Nephron (organoid): Measurements from ENCODE around the gene APBA1.
A peak's percentile ranks its signal among the peaks of the same experiment; 100 is the strongest.

Source experiments
- H3K27ac Mint-ChIP-seq, 3 experiments: 2 replicates each; pipeline ENCODE4 v1.8.0; 2020; ENCODE audit warnings: mixed read lengths in 3 of 3, mild to moderate bottlenecking in 2 of 3, moderate library complexity in 1 of 3
- H3K27me3 Mint-ChIP-seq: 2 replicates; pipeline ENCODE4 v1.8.0; 2021; ENCODE audit warnings: low read depth, mild to moderate bottlenecking, moderate library complexity, mixed read lengths
- H3K36me3 Mint-ChIP-seq: 2 replicates; pipeline ENCODE4 v1.8.0; 2020; ENCODE audit warnings: low read depth, mixed read lengths
- H3K4me1 Mint-ChIP-seq: 2 replicates; pipeline ENCODE4 v1.8.0; 2020; ENCODE audit warnings: mixed read lengths
- H3K4me3 Mint-ChIP-seq, 3 experiments: 2 replicates each; pipeline ENCODE4 v1.8.0; 2020; ENCODE audit warnings: mild to moderate bottlenecking in 3 of 3, mixed read lengths in 3 of 3, moderate library complexity in 2 of 3
- H3K9me3 Mint-ChIP-seq: 2 replicates; pipeline ENCODE4 v1.8.0; 2020; ENCODE audit warnings: mixed read lengths
- TF ChIP-seq, protein P1 (sequence below), 3 experiments: fragments of 200-600 bp; sonication (generic); IDR thresholded peaks; one replicate each; pipeline ENCODE4 v1.5.0; 2021; ENCODE audit warnings: antibody characterized with exemption in 3 of 3; ENCODE audit not compliant: unreplicated experiment in 3 of 3

The APBA1 gene

DNA sequence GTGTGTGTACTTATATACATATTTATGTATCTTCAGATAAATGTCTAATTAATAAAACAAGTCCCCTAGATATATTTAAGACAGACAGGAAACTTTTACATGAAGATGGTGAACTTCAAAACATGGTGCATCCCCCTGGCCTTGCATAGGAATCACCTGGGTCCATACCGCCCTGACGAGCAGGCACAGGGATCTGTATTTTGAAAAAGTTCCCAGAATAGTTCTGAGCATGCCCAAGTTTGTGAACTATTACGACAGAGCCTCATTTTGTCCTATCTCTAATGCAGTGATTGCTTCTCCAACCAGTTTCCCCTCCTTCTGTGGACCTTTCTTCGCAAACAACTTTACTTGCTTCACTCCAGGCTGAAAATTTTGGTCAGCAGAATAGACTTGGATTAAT, 98.1 kb downstream of the APBA1 start:
- Mint-ChIP-seq H3K4me1 (peaks cover 43% of the 10 kb centered on the region), H3K9me3 (no peaks in the 10 kb centered on the region)

DNA sequence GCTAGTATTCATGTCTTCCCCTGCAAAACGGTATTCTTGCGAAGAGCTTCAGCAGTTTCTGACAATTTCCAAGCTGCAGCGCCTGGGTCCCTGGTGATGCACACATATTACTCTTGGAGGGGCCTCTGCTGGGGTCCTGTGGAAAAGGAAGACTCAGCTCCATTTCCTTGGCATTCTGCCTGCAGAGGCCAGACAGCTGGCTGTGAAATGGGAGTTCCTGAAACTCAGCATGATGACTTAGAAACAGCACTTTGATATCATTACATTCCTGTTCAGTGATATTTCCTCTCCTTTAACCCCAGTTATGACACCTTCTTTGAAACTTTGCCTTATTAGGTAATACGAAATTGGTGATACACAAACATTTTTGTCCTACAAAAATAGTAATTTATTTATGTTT, 98.5 kb downstream of the APBA1 start:
- no peaks in the 10 kb centered on the region for H3K27me3 Mint-ChIP-seq
- H3K4me3 Mint-ChIP-seq = peak overlapping the region in 1 of 3 experiments; percentile 32
- H3K27ac Mint-ChIP-seq = peak overlapping the region; percentile 85 to 98 (median 89)
- no peaks in the 10 kb centered on the region for H3K36me3 Mint-ChIP-seq
- TF ChIP-seq, protein P1, sequence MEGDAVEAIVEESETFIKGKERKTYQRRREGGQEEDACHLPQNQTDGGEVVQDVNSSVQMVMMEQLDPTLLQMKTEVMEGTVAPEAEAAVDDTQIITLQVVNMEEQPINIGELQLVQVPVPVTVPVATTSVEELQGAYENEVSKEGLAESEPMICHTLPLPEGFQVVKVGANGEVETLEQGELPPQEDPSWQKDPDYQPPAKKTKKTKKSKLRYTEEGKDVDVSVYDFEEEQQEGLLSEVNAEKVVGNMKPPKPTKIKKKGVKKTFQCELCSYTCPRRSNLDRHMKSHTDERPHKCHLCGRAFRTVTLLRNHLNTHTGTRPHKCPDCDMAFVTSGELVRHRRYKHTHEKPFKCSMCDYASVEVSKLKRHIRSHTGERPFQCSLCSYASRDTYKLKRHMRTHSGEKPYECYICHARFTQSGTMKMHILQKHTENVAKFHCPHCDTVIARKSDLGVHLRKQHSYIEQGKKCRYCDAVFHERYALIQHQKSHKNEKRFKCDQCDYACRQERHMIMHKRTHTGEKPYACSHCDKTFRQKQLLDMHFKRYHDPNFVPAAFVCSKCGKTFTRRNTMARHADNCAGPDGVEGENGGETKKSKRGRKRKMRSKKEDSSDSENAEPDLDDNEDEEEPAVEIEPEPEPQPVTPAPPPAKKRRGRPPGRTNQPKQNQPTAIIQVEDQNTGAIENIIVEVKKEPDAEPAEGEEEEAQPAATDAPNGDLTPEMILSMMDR (IDR thresholded peaks at IDR 0.05; ENCODE audit: unreplicated experiment in 3 of 3) = no peak
- no peaks in the 10 kb centered on the region for H3K9me3 Mint-ChIP-seq
- H3K4me1 Mint-ChIP-seq = peaks cover 45% of the 10 kb centered on the region

More for the DNA sequence above, 98.1 kb downstream of the APBA1 start:
- Mint-ChIP-seq H3K36me3 (no peaks in the 10 kb centered on the region), H3K27ac (peak overlapping the region; percentile 85 to 98 (median 89)), H3K4me3 (no peak overlapping the region), H3K27me3 (no peaks in the 10 kb centered on the region)
- TF ChIP-seq, protein P1 (IDR thresholded peaks at IDR 0.05; ENCODE audit: unreplicated experiment in 3 of 3) = no peak

- Mint-ChIP-seq H3K36me3 (no peaks in the 10 kb centered on the region), H3K4me1 (peaks cover 49% of the 10 kb centered on the region), H3K27ac (peak overlapping the region; percentile 75 to 90 (median 79)), H3K4me3 (no peak overlapping the region), H3K27me3 (no peaks in the 10 kb centered on the region), H3K9me3 (no peaks in the 10 kb centered on the region)
- TF ChIP-seq, protein P1 (IDR thresholded peaks at IDR 0.05; ENCODE audit: unreplicated experiment in 3 of 3) = no peak
Measured at GRCh38 chr9:69572611-69573010, 99.6 kb downstream of the APBA1 start.

GRCh38 chr9:69571032-69571431, 101.1 kb downstream of the APBA1 start:
- Mint-ChIP-seq H3K36me3 (no peaks in the 10 kb centered on the region), H3K4me3 (no peak overlapping the region), H3K27me3 (no peaks in the 10 kb centered on the region), H3K27ac (peak overlapping the region in 2 of 3 experiments; percentile 48 to 83), H3K9me3 (no peaks in the 10 kb centered on the region), H3K4me1 (peaks cover 50% of the 10 kb centered on the region)
- TF ChIP-seq, protein P1 (IDR thresholded peaks at IDR 0.05; ENCODE audit: unreplicated experiment in 3 of 3) = no peak

DNA sequence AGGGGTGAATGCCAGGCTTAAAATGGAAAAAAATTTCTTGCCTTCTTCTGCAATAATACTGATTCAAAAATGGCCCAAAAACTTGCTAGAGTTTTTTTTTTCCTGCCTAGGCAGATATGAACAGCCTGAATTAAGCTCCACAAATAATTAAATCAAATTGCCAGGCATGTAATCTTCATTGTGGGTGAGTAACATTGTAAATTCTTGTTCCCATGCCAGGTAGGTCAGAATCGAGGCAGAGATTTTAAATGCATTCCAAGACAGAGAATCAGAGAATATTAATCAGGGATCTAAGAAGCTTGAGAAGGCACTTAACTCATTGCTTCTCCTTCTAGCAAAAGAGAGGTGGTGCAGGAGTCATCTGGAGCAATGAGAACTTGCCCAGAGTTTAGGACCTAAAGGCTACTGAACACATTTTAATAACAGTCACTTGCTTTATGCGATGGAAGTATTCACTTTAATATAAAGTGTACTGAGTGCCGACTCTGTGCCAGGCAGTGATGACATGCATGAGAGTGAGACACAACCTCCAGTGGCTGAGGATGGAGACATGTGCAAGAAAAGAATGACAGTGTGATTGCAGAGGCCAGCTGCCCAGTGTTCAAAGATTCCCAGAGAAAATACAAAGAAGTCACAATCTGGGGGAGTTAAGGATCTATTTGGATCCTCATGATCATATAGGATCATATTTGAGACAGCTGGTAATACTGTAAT, 102.3 kb downstream of the APBA1 start:
- no peaks in the 10 kb centered on the region for H3K9me3 Mint-ChIP-seq
- peaks cover 61% of the 10 kb centered on the region for H3K4me1 Mint-ChIP-seq
- H3K27ac Mint-ChIP-seq = peak overlapping the region in 2 of 3 experiments; percentile 48 to 65
- no peaks in the 10 kb centered on the region for H3K36me3 Mint-ChIP-seq
- no peaks in the 10 kb centered on the region for H3K27me3 Mint-ChIP-seq
- H3K4me3 Mint-ChIP-seq = no peak overlapping the region
- TF ChIP-seq, protein P1 (IDR thresholded peaks at IDR 0.05; ENCODE audit: unreplicated experiment in 3 of 3) = no peak

- TF ChIP-seq, protein P1 (IDR thresholded peaks at IDR 0.05; ENCODE audit: unreplicated experiment in 3 of 3) = no peak
- Mint-ChIP-seq H3K36me3 (no peaks in the 10 kb centered on the region), H3K27me3 (no peaks in the 10 kb centered on the region), H3K4me1 (peaks cover 49% of the 10 kb centered on the region), H3K27ac (peak overlapping the region in 2 of 3 experiments; percentile 22 to 54), H3K9me3 (no peaks in the 10 kb centered on the region), H3K4me3 (no peak overlapping the region)
Measured at GRCh38 chr9:69564557-69564956, 107.6 kb downstream of the APBA1 start.
